ENCODE data around the gene AURKA. TPM values are rescaled to one million over a fixed set of nuclear protein-coding genes. Genes with fewer than 3 reads are reported as not detected.

Gene AURKA
- total and polyA plus RNA-seq, 2 donors (not counting 1 experiment from before 2014, with no cell fraction given): 27.7 to 32.7 TPM

DNA sequence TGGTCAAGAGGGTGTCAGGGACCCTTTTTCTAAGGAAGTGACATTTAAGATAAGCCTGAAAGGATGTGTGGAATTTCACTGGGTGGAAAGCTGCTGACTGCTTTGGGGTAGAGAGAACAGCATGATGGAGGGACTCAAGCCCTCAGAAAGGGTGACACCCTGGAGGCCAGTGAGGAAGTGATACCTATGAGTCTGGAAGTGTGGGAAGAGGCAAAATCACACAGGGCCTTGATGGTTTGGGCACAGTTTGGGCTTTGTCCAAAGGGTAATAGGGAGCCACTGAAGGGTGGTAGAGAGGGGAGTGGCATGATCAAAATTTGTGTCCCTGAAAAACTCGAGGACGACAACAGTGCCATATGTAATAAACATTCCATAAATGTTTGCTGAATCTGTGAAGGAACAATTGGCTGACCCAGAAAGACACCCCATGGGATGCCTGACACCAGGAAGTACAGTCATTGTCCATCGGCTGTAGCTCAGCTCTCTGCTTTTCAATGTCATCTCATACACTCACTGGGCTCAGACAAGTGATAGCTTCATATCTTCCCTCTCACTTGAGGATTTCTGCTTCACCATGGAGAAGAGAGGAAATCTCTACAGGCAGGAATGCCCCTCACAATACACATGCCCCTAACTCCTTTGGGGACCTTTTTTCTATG is 41.3 kb upstream of the AURKA start:
- no peaks in the 10 kb centered on the region for H4K20me1 ChIP-seq (ENCODE audit: control insufficient read depth, extremely low read depth, insufficient read depth, low read length)
- no peak for DNase-seq (ENCODE audit: low read depth in 2 of 2)
- H3K36me3 ChIP-seq (ENCODE audit: control insufficient read depth, insufficient read depth, low read length): peaks cover 14% of the 10 kb centered on the region
- no peak overlapping the region for H3K4me3 ChIP-seq (replicated peaks in 1 of 4; ENCODE audit: control extremely low read depth in 1 of 4, insufficient read depth in 1 of 4, low read depth in 3 of 4, low read length in 4 of 4)
- H3K27me3 ChIP-seq (ENCODE audit: control insufficient read depth, insufficient read depth, low read length): no peaks in the 10 kb centered on the region
- no peaks in the 10 kb centered on the region for H3K9me3 ChIP-seq (ENCODE audit: control insufficient read depth, insufficient read depth, low read depth, low read length)
- H3K4me1 ChIP-seq (ENCODE audit: control insufficient read depth, extremely low read depth, insufficient read depth, low read length): peaks cover 54% of the 10 kb centered on the region
- peaks cover 34% of the 10 kb centered on the region for H3K79me2 ChIP-seq (ENCODE audit: control insufficient read depth, insufficient read depth, low read length)
- peak overlapping the region; percentile 39 for H3K9ac ChIP-seq (ENCODE audit: insufficient read depth, low read length)
- peak overlapping the region; percentile 39 for H3K4me2 ChIP-seq (ENCODE audit: extremely low read depth, insufficient read depth, low read length)
- TF ChIP-seq EZH2 (IDR thresholded peaks at IDR 0.05; ENCODE audit: low read length, missing control alignments) (no peak), CTCF (conservative IDR thresholded peaks at IDR 0.05 in 1 of 2, IDR thresholded peaks at IDR 0.05 in 1 of 2; ENCODE audit: low read depth in 1 of 2, low read length in 2 of 2) (no peak)
- H3K27ac ChIP-seq (ENCODE audit: insufficient read depth, low read length): peak overlapping the region; percentile 96
- no peak overlapping the region for H2AFZ ChIP-seq (ENCODE audit: low read length)

- DNase-seq (ENCODE audit: low read depth in 2 of 2): no peak
- Histone ChIP-seq H3K4me3 (replicated peaks in 1 of 4; ENCODE audit: control extremely low read depth in 1 of 4, insufficient read depth in 1 of 4, low read depth in 3 of 4, low read length in 4 of 4) (no peak overlapping the region), H3K27ac (ENCODE audit: insufficient read depth, low read length) (peak overlapping the region; percentile 34), H3K9me3 (ENCODE audit: control insufficient read depth, insufficient read depth, low read depth, low read length) (no peaks in the 10 kb centered on the region), H3K4me2 (ENCODE audit: extremely low read depth, insufficient read depth, low read length) (no peak overlapping the region), H3K27me3 (ENCODE audit: control insufficient read depth, insufficient read depth, low read length) (no peaks in the 10 kb centered on the region), H4K20me1 (ENCODE audit: control insufficient read depth, extremely low read depth, insufficient read depth, low read length) (no peaks in the 10 kb centered on the region), H3K4me1 (ENCODE audit: control insufficient read depth, extremely low read depth, insufficient read depth, low read length) (peaks cover 52% of the 10 kb centered on the region), H3K79me2 (ENCODE audit: control insufficient read depth, insufficient read depth, low read length) (peaks cover 34% of the 10 kb centered on the region), H3K36me3 (ENCODE audit: control insufficient read depth, insufficient read depth, low read length) (peaks cover 6% of the 10 kb centered on the region), H3K9ac (ENCODE audit: insufficient read depth, low read length) (no peak overlapping the region), H2AFZ (ENCODE audit: low read length) (no peak overlapping the region)
- TF ChIP-seq CTCF (conservative IDR thresholded peaks at IDR 0.05 in 1 of 2, IDR thresholded peaks at IDR 0.05 in 1 of 2; ENCODE audit: low read depth in 1 of 2, low read length in 2 of 2) (no peak), EZH2 (IDR thresholded peaks at IDR 0.05; ENCODE audit: low read length, missing control alignments) (no peak)
Measured at GRCh38 chr20:56431471-56431870, 39.5 kb upstream of the AURKA start.

- Histone ChIP-seq H2AFZ (ENCODE audit: low read length) (no peak overlapping the region), H4K20me1 (ENCODE audit: control insufficient read depth, extremely low read depth, insufficient read depth, low read length) (no peaks in the 10 kb centered on the region), H3K4me2 (ENCODE audit: extremely low read depth, insufficient read depth, low read length) (no peak overlapping the region), H3K79me2 (ENCODE audit: control insufficient read depth, insufficient read depth, low read length) (peaks cover 36% of the 10 kb centered on the region), H3K4me3 (replicated peaks in 1 of 4; ENCODE audit: control extremely low read depth in 1 of 4, insufficient read depth in 1 of 4, low read depth in 3 of 4, low read length in 4 of 4) (no peak overlapping the region), H3K27ac (ENCODE audit: insufficient read depth, low read length) (peak overlapping the region; percentile 98), H3K9ac (ENCODE audit: insufficient read depth, low read length) (no peak overlapping the region), H3K36me3 (ENCODE audit: control insufficient read depth, insufficient read depth, low read length) (peaks cover 6% of the 10 kb centered on the region), H3K27me3 (ENCODE audit: control insufficient read depth, insufficient read depth, low read length) (no peaks in the 10 kb centered on the region), H3K4me1 (ENCODE audit: control insufficient read depth, extremely low read depth, insufficient read depth, low read length) (peaks cover 52% of the 10 kb centered on the region), H3K9me3 (ENCODE audit: control insufficient read depth, insufficient read depth, low read depth, low read length) (no peaks in the 10 kb centered on the region)
- TF ChIP-seq EZH2 (IDR thresholded peaks at IDR 0.05; ENCODE audit: low read length, missing control alignments): no peak
- no peak for TF ChIP-seq CTCF (conservative IDR thresholded peaks at IDR 0.05 in 1 of 2, IDR thresholded peaks at IDR 0.05 in 1 of 2; ENCODE audit: low read depth in 1 of 2, low read length in 2 of 2)
- no peak for DNase-seq (ENCODE audit: low read depth in 2 of 2)
Measured at GRCh38 chr20:56430957-56431356, 38.9 kb upstream of the AURKA start.

Measured in fibroblast of lung (primary cell).